Eye (tissue), 1 donor: ENCODE results near the gene ESYT1.
"Not testable (repeated sequence)": the region's sequence is repeated elsewhere in the genome, so short reads cannot be mapped to it uniquely, and the experiment has no call there.

ENCODE experiments used
- DNase-seq: peaks from one replicate; pipeline ENCODE4 v3.0.0-alpha.2; 2015

Gene ESYT1

DNA sequence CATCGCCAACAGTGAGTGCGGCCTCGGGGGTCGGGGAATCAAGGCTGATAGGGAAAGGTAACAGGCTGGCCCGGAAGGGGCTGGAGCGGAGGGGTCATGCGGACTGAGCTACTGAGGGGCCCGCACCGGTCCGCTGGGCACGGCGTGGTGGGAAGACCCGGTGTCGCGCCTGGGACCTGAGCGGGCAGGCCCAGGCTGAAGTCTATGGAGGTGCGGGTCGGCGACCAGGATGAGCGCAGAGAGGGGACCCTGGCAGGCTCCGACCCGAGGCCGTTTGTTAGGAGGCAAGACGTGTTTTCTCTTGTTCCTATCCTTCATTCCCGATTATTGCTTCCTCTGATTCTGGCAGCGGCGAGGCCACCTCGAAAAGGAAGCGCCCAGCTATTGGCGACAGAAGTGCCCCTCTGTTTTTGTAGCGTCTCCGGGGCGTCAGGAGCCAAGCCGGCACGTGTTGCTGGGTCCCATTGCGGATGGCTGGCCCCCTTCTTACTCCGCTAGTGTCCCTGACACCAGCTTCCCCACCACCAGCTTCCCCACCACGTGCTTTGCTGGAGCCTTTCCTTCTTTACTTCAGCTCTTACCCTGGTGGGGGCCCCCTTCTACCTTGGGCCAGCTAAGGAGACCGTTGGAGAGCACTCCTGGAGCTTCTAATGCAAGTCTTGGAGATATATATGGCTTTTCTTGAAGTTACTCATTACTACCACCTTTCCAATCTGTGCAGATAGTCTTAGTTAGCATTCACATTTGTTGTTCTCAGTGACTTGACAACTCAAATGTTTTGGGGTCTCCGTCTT lies 23.1 kb upstream of the ESYT1 start:
- peak; percentile 13 for DNase-seq

DNA sequence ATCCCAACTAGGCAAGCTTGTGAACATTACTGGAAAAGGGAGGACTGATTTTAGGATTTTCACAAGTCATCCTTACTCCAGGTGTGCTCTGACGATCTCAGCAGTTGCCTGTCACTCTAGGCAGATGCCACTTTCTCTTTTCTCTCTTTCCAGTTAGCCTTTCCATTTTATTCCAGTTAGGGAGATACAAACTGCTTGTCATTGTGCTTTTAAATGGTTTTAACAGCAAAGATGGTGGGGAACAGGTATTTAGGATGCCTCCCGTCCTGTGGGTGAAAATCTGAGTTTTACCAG lies 22.5 kb upstream of the ESYT1 start:
- no peak for DNase-seq

DNA sequence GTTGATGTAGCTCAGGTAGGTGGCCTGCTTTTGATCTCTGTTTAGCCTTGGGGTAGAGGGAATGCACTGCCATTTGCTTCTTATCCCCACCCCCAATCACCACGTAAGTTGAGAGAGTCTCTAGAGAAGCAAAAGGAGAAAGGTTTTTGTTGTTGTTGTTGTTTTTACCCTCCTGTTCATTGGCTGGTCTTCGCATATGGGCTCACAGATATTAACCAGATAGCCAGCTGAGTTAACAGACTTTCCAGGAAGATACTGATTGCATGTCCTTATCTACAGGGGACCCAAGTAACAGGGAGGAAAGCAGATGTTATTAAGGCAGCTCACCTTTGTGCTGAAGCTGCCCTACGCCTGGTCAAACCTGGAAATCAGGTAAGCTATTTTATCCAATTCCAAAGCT lies 20.8 kb upstream of the ESYT1 start:
- DNase-seq, result no peak

DNA sequence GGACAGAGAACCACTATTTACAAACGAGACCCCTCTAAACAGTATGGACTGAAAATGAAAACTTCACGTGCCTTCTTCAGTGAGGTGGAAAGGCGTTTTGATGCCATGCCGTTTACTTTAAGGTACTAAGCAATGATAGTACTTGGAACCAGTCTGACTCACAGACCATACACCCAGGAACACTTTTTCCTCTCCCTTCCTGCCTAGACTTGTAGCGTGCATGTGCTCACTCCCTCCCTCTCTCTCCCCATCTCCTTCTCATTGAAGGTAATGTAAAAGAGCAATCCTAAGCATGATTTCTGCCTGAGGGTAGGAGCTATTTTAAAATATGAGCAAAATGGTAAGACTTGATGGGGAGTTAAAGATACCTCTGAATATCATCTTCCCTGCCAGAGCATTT lies 17.5 kb upstream of the ESYT1 start:
- DNase-seq, result no peak

DNA sequence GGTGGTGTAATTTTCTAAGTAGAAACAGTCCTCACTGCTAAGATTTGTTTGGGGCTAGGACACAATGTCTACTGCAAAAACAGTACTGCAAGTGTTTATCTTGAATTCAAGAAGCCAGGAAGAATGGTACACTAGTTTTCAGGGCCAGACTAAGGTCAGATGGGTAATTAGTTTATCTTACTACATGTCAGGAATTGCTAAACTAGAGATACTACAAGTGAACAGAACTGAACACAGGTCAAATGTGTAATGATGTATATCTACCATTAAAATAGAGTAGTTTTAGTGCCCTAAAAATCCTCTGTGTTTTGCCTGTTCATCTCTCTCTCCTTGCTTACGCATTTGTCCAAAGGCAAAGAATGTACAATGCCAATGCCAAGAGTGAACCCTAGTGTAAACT lies 14.0 kb upstream of the ESYT1 start:
- DNase-seq, result no peak

DNA sequence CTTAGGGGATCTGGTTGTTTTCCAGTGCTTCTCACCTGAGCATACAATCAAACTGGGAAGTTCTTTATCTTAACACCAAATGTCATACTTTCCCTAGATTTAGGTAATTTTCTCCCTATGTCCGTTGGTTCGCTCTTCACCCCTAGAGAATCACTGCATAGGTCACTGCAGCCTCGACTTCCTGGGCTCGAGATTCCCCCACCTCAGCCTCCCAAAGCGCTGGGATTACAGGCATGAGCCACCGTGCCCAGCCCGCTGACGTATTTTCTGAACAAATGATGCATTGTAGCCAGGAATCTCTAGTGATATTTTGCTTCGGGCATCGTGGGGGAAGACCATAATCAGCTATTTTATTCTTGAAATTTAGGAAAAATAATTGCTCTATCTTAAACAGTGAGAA lies 12.7 kb upstream of the ESYT1 start:
- peak; percentile 58 for DNase-seq

DNA sequence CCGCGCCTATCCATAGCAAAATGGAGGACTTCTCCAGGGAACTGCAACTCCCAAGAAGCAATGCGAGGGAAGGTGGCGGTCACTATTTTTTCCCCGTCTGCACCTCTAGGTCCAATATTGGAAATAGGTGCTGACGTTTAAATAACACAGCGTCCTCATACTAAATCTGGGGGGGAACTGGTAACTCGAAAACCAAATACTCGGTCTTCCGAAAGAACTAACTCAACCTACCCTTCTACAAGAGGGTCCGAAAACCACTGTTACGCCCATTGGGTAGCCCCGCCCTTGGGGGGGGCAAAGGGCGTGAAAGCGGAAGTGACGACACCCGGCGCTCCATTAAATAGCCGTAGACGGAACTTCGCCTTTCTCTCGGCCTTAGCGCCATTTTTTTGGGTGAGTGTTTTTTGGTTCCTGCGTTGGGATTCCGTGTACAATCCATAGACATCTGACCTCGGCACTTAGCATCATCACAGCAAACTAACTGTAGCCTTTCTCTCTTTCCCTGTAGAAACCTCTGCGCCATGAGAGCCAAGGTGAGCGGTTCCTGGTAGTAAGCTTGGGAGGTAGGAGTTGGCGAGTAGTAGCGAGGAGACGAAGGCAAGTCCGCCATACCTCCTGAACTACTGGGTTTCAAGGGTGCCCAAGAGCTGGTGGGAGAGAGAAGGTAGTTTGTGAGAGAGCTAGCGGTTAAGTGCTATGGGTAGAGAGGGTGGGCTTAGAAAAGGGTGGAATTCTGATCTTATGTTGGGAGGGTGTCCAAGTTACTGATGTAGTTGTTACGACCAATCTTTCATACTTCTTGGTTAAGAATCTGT lies 11.6 kb upstream of the ESYT1 start, which contains the start of gene RPL41:
RPL41 (plus strand) TSS at position 367 of the 815 bp plus-strand sequence.
- peak; percentile 100 for DNase-seq

DNA sequence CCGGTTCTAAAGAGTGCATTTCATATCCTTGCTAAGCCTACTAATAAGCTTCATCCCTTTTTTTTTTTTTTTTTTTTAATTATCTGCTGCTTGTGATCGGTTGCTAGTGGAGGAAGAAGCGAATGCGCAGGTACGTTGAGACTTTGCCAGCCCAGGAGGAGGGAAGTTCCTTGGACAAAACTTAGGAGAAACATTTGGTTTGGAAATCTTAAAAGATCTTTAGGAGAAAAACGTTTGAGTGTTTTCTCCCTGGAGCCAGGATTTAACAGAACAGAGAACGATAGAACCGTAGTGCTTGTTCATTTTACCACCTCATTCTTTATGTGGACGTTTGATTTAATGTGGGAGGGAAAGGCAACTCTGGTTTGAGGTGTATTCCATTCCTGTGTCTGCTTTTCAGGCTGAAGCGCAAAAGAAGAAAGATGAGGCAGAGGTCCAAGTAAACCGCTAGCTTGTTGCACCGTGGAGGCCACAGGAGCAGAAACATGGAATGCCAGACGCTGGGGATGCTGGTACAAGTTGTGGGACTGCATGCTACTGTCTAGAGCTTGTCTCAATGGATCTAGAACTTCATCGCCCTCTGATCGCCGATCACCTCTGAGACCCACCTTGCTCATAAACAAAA lies 10.9 kb upstream of the ESYT1 start:
- not testable (repeated sequence) for DNase-seq

DNA sequence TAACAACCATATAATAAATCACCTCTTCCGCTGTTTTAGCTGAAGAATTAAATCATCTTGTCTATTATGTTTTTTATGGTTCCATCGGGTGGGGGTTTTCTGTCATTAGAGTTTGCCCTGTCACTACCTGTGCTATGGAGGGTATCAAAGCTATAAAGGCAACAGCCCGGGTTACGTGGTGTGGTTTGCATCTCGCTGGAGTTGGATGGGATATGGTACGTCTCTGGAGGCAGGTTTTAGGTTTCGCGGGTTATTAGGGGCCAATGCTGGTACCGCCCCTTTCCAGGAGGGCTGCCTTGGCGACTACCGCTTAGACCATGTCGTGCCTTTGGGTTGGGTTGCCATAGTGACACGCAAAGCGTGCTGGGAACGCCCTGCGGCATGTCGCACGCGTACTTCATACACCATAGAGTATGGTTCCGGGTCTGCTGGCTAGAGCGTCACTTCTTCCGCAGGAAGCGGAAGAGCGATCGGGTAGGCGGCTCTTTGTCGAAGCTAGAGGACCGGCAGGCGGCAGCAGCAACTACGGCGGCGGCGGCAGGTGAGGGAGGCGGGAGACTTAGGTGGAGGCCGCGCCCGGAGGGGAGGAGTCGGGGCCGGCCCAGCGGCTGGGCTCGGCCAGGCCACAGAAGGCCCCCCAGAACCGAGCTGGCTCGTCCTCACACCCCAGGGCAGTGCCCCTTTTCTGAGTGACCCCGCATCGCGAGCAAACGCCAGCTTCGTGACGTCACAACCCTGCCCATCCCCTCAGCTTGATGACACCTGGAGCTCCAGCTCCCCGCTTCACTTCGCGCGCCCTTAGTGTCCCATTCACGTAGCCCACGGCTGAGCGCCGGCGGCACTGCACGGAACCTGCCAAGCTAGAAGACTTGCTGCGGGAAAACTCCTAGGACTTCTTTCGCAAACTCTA lies 10.0 kb upstream of the ESYT1 start, which contains the start of gene ZC3H10:
ZC3H10 (plus strand) TSS at position 489 of the 910 bp plus-strand sequence. CDS start 2,297 bp downstream, outside the sequence.
- DNase-seq, result peak; percentile 99

DNA sequence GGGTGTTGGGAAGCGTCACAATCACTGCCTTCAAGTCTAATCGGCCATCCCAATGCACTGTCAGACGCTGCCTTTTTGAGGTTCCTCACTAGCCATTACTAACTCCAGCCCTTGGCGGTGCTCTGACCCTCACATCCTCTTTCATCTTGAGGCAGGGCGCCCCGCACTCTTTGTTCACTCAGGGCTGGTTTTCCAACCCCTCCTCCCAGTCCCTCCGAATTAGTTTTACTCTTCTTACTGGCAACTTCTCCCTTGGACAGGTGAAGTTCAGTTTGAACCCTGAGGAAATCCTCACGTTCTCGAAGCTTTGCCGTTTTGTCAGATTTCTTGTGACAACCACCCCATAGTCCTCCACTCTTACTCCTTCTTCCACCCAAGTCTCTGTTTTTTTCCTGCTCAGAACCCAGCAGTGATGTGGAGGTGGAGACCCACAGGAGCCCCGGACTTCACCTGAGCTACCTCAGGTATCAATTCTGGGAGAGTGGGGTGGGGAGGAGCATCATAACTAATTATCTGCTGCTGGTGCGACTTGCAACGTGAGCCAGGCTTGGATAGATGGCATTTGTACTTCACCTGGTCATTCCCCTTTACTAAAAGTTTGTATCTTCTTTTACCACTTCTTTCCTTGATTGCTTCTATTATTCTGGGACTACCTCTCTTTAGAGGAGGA lies 9.2 kb upstream of the ESYT1 start:
- no peak for DNase-seq

DNA sequence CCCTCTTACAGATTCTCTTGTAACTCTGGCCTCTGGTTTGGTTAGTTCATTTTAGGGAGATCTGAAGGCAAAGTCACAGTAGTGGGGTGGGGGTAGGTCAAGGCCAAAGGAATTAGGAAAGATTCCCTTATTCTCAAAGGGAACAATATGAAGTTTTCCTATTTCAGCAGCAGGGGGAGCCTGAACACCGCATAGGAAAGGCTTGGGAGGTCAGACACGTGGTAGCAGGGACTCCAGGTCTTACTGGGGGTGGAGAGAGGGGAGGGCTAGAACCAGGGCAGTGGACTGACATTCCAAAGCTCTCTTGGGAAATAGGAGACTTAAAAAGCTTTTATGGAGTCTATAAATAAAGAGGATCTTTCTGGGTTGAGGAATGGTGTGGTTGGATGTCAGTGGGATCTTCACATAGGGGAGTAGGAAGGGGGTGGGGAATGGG lies 8.7 kb upstream of the ESYT1 start:
- peak; percentile 90 for DNase-seq

DNA sequence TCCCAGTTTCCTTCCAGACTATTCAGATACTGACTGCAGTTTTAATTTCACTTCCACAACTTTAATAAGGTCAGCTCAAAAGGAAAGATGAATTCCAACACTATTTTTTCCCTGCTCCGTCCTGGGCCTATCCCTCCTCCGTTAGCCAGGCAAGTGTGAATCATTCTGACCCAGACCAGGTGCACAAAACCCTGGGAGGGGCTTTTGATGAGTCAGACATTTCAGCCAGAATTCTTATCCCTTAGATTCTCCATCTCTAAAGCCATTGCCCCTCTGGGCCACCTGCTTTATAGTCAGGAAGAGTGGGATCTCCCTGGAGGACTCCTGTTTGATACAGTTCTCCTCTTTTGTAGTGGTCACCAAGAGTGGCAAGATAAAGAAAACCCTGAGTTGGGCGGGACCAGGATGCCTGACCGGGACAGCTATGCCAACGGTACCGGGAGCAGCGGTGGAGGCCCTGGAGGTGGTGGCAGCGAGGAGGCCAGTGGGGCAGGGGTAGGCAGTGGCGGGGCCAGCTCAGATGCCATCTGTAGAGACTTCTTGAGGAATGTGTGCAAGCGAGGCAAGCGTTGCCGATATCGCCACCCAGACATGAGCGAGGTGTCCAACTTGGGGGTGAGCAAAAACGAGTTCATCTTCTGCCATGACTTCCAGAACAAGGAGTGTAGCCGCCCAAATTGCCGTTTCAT lies 7.8 kb upstream of the ESYT1 start:
- DNase-seq, result no peak

DNA sequence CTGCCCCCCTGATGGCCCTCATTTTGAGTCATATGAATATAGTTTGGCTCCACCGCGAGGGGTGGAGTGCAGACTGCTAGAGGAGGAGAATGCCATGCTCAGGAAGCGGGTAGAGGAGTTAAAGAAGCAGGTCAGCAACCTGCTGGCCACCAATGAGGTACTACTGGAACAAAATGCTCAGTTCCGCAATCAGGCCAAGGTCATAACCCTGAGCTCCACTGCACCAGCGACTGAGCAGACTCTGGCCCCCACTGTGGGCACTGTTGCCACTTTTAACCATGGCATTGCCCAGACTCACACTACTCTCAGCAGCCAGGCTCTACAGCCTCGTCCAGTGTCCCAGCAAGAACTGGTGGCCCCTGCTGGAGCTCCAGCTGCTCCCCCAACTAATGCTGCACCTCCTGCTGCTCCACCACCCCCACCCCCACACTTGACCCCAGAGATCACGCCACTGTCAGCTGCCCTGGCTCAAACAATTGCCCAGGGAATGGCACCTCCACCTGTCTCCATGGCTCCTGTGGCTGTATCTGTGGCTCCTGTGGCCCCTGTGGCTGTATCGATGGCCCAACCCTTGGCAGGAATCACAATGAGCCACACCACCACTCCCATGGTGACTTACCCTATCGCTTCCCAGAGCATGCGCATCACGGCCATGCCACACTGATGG lies 6.7 kb upstream of the ESYT1 start:
- no peak for DNase-seq

DNA sequence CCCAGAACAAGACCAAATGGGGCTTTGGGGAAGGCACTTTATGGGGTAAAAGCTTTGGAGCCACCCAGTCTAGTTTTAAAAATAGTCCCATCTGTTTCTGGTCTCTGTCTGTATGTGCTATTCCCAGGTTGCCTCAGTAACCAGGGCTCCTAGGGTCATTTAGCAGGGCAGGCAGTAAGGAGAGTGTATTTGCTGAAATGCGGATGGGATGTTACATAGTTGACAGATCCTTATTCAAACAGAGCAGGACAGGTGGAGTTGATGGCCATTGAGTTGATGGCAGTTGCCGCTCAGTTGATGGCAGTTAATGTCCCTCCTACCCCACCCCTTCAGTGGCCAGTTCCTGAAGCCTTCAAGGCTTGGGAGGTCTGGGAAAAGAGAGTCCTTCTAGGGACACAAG lies 5.4 kb upstream of the ESYT1 start:
- no peak for DNase-seq

DNA sequence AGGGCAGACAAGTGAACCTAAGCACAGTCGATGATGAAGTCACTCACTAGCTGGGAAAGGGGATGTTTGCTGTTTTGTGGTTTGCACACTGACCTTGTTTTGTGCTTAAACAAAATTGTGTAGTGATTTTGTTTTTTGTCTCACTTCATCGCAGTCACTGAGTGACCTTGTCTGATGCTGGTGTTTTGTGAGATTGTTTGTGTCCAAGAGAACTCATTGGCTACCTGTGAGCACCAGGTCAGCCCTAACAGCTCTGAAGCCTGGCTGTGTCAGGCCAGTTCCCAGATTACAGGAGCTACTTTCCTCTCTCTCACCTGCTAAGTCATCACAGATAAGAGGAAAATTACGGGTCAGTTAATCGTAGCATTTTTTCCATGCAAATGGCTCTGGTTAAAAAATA lies 3.9 kb upstream of the ESYT1 start:
- DNase-seq, result no peak

DNA sequence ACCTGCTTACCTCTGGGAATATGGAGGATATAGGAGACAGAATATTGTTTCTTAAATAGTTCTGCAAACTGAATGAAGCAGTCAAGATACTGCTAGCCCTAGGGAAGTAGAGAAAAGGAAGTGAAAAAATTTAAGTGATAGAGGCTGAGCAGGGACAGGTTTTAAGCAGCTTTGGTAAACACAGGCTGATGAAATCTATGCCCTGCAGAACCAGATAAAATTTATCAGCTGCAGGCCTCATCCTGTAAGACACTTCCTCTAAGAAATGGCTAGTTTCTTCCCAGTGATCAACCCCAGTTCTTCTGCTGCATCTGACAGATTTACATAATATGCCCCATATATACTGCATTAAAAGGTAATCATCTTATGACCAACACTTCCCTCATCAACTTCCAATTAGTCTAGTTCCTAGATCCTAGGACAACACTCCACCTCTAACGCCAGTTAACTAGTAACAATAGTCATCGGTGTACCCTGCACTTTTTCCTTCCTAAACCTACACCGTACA lies 1.3 kb upstream of the ESYT1 start:
- peak; percentile 26 for DNase-seq

DNA sequence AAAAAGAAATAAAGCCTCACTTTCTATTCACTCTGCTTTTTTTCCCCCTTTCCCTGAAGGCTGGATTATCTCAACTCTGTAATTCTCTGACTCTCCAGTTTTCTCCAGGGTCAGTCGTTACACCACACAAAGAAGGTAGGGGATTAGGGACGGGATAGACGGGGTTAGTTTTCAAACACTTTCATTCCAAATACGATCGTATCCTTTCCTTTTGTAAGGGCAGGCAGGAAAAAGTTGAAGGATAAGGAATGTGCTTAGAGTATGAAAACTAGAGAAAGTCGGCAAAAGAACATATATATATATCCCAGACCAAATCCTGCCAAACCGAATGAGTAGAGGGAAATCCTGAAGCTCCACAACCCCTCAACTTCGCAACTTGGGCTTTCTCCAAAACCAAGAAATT lies 581 bp upstream of the ESYT1 start:
- DNase-seq, result no peak

DNA sequence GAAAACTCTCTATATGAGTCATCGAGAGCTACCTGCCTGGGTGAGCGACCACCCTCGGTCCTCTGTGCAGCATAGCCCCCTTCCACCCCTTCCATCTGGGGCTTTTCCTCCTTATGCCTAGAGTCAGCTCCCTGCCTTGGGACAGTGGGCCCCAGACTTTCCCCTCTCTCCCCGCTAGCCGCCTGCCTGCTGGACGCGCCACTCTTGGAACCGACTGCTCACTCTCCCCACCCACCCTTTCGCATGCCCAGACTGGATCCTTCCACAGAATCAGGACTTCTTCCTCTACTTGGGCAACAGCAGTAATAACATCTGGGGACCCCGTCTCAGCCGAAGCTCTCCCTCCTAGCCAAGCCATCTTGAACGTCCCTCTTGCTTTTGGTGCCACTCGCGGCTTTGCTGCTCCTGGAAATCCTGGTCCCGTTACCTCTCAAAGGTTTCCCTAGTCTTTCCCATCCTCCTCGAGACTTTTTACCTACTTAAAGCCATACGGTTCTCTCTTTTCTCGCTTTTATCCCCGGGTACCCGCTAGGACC lies 671 bp downstream of the ESYT1 start:
- DNase-seq, result peak; percentile 77

DNA sequence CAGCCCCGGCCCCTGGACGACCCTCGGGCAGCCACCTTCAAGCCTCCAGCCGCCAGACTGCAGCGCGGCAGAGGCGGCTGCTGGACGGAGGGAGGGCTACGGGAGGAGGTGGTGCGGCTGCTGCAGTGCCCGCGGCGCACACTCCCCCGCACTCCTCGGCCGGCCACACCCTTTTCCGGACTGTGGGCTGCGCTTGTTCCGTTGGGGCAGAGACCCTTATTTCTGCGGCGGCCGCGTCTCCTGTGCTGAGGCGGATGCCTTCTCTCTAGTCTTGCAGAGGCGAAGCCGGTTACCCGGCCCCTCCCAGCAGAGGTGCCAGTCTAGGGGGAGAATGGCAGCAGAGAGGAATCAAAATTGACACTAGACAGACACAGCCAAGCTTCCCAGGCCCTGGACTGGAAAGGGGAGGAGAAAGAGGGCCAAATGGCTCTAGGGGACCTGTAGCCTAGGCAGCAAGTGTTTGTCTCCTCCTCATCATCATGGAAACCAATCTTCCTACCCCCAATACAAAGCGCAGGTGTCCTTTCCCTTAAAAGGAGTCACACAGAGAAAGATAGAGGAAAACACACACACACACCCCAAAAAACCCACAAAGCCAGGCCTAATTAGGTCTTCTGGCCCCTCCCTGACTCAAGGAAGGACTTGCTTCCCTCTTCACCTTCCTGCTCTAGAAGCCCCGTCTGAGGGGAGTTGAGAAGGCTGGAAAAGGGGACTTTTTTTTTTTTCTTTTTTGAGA lies 1.3 kb downstream of the ESYT1 start:
- peak; percentile 76 for DNase-seq
